Small intestine (tissue), 7 donors: ENCODE measurements around the gene OTOG. TPM values are rescaled to one million over a fixed set of nuclear protein-coding genes. Genes with fewer than 3 reads are reported as not detected.

Experiments
- DNase-seq, 2 donors: peaks; one replicate each; pipeline versions ENCODE4 v3.0.0 to v3.0.0-alpha.2; 2013
- FAIRE-seq: peaks from 2 replicates; lab custom pipeline; 2012; peaks lifted over from hg19 to GRCh38; lab: Jason Lieb, UNC
- H3K27ac ChIP-seq, 3 donors: one replicate each; pipeline ENCODE4 v1.5.1; 2013; ENCODE audit warnings: low read length in 2 of 3, mild to moderate bottlenecking in 2 of 3, control low read depth in 1 of 3, inconsistent platforms in 1 of 3, low read depth in 1 of 3, moderate library complexity in 1 of 3
- H3K27me3 ChIP-seq, 3 donors: one replicate each; pipeline ENCODE4 v1.6.1; 2013; ENCODE audit warnings: low read length in 3 of 3, inconsistent platforms in 1 of 3; ENCODE audit not compliant: control insufficient read depth in 3 of 3, insufficient read depth in 3 of 3
- H3K36me3 ChIP-seq, 3 donors: one replicate each; pipeline ENCODE4 v1.6.1; 2013; ENCODE audit warnings: low read length in 3 of 3, inconsistent platforms in 1 of 3, low read depth in 1 of 3, mild to moderate bottlenecking in 1 of 3, moderate library complexity in 1 of 3; ENCODE audit not compliant: control insufficient read depth in 3 of 3, insufficient read depth in 2 of 3
- H3K4me1 ChIP-seq, 3 donors: one replicate each; pipeline ENCODE4 v1.6.1; 2013; ENCODE audit warnings: low read length in 2 of 3, inconsistent platforms in 1 of 3, low read depth in 1 of 3, mild to moderate bottlenecking in 1 of 3, moderate library complexity in 1 of 3; ENCODE audit not compliant: control insufficient read depth in 3 of 3, insufficient read depth in 2 of 3
- H3K4me3 ChIP-seq, 3 donors: one replicate each; pipeline ENCODE4 v1.5.1; 2013; ENCODE audit warnings: low read length in 3 of 3, control low read depth in 1 of 3, inconsistent platforms in 1 of 3, low read depth in 1 of 3, mild to moderate bottlenecking in 1 of 3, moderate library complexity in 1 of 3
- H3K9me3 ChIP-seq, 2 donors: one replicate each; pipeline ENCODE4 v1.6.1; 2013; ENCODE audit warnings: low read depth in 1 of 2, low read length in 1 of 2; ENCODE audit not compliant: control insufficient read depth in 2 of 2, insufficient read depth in 1 of 2
- WGBS, 3 donors: extraction: QIAGEN DNeasy Blood & Tissue Kit; methylation state at CpG; one replicate each; pipeline ENCODE4 v1.1.7; 2013; 5-methylcytosine and 5-hydroxymethylcytosine counted together
- polyA plus RNA-seq, 4 donors: library from polyadenylated mRNA; stranded (reverse) in 3 of 4; unstranded in 1 of 4; fragments of 200-250 nt in 3 of 4; fragments of 120-200 nt in 1 of 4; gene quantifications; one replicate each; pipeline versions ENCODE4 v1.2.1 to v1.2.3, GENCODE V29; 2013
- donor health status: healthy with polysubstance abuse.
- donor health status: control.
- donor health status: control.
- donor health status: Bipolar disorder and iron deficiency.
- donor health status: healthy.

Gene OTOG
- polyA plus RNA-seq, 4 donors, result 0.04 TPM; not detected in 2

- H3K27ac ChIP-seq, result no peak overlapping the region
- H3K36me3 ChIP-seq, result peaks cover 0 to 58% (median 0%) of the 10 kb centered on the region in 3 donors
- H3K27me3 ChIP-seq, result no peaks in the 10 kb centered on the region
- no peak overlapping the region for H3K4me3 ChIP-seq
- H3K9me3 ChIP-seq, result no peaks in the 10 kb centered on the region
- no peak for DNase-seq
- H3K4me1 ChIP-seq, result peaks cover 2 to 78% (median 7%) of the 10 kb centered on the region in 3 donors
- FAIRE-seq, result no peak
- 83 to 97% (median 91%) methylated on average over 1 of the region's 1 CpG for WGBS, 3 donors
Observed at GRCh38 chr11:17538054-17538453, 9.0 kb upstream of the OTOG start.

DNA sequence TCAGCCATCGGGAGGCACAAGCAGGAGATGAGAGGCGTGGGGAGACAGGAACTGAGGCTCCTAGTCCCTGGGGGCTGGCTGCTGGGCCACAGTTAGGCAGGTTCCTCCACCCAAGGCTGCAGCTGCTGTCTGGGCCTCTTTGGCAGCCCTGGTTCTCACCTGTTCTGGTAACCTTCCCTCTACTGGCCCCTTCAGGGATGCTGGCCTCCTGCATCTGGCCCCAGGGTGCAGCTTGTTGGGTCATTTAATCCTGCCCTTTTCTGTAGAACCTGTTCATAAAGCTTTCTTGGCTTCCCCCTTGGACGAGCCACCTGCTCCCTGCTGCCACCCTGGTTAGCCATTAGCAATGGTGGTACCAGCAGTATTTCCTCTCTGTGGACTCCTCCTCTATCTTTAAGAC, 8.3 kb upstream of the OTOG start:
- FAIRE-seq (no peak), DNase-seq (no peak)
- Histone ChIP-seq H3K36me3 (peaks cover 0 to 51% (median 0%) of the 10 kb centered on the region in 3 donors), H3K4me3 (no peak overlapping the region), H3K27ac (peak overlapping the region in 1 of 3 donors; percentile 42), H3K4me1 (peaks cover 2 to 71% (median 7%) of the 10 kb centered on the region in 3 donors), H3K9me3 (no peaks in the 10 kb centered on the region), H3K27me3 (peaks cover 0 to 3% (median 0%) of the 10 kb centered on the region in 3 donors)
- 52 to 74% (median 57%) methylated on average over 3 of the region's 3 CpGs for WGBS, 3 donors

DNA sequence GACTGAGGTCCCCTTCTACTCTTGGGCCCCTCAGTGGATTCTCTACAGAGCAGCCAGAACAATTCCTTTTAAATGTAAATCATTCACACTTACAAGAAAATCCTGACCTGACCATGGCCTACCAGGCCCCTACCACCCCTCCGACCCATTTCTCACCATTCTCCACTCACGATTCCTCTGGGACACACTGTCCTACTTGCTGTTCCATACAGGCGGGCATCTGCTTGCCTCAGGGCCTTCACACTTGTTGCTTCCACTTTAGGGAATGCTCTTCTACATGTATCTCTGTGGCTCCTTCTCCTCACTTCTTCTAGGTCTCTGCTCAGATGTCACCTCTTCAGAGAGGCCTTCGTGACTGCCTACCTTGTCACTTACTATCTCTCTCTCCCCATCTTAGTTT, 6.3 kb upstream of the OTOG start:
- no peak for FAIRE-seq
- Histone ChIP-seq H3K36me3 (peaks cover 0 to 38% (median 0%) of the 10 kb centered on the region in 3 donors), H3K4me3 (no peak overlapping the region), H3K4me1 (peaks cover 2 to 56% (median 7%) of the 10 kb centered on the region in 3 donors), H3K27me3 (peaks cover 0 to 3% (median 0%) of the 10 kb centered on the region in 3 donors), H3K9me3 (no peaks in the 10 kb centered on the region), H3K27ac (peak overlapping the region in 1 of 3 donors; percentile 95)
- no peak for DNase-seq
- 86 to 89% (median 87%) methylated on average over 4 of the region's 4 CpGs for WGBS, 3 donors

DNA sequence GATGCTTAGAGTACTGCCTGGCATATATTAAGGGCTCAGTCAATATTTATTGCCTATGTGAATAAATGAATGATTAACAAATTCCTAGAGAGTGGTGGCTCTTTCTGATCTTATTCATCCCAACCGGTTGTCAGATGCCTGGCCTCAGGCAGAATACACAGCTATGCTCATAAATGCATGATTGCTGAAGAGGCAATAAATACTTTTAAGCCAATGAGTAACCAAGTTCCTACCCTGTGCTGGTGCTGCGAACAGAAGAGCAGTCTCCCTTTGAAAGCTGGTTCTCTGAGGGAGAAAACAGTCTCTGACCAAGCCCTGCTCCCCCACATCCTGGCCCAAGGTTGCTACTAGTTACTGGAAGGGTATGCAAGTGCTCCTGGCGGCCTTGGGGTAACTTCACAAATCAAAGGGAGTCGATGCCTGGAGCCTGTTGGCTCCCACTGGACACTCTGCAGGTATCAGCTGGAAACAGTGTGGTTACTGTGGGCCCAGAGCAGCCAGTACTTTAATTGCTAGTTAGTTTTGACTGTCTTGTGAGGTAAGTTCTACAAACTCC, 5.7 kb upstream of the OTOG start:
- WGBS, 3 donors, result 17 to 58% (median 41%) methylated on average over 4 of the region's 4 CpGs
- Histone ChIP-seq H3K36me3 (peaks cover 0 to 36% (median 0%) of the 10 kb centered on the region in 3 donors), H3K4me3 (peak overlapping the region in 2 of 3 donors; percentile 73 to 95), H3K27ac (peak overlapping the region; percentile 83 to 95 (median 87)), H3K9me3 (no peaks in the 10 kb centered on the region), H3K27me3 (peaks cover 0 to 3% (median 0%) of the 10 kb centered on the region in 3 donors), H3K4me1 (peaks cover 2 to 51% (median 7%) of the 10 kb centered on the region in 3 donors)
- peak; percentile 36 for FAIRE-seq
- peak; percentile 86 to 90 for DNase-seq

- WGBS, 3 donors, result 8 to 54% (median 38%) methylated on average over 4 of the region's 4 CpGs
- peak overlapping the region; percentile 83 to 95 (median 87) for H3K27ac ChIP-seq
- H3K4me1 ChIP-seq, result peaks cover 2 to 48% (median 7%) of the 10 kb centered on the region in 3 donors
- no peak for FAIRE-seq
- no peaks in the 10 kb centered on the region for H3K9me3 ChIP-seq
- H3K36me3 ChIP-seq, result peaks cover 0 to 32% (median 0%) of the 10 kb centered on the region in 3 donors
- H3K27me3 ChIP-seq, result peaks cover 0 to 5% (median 0%) of the 10 kb centered on the region in 3 donors
- DNase-seq, result peak; percentile 94 to 97
- H3K4me3 ChIP-seq, result peak overlapping the region in 2 of 3 donors; percentile 73 to 95
Observed at GRCh38 chr11:17542249-17542648, 4.8 kb upstream of the OTOG start.

GRCh38 chr11:17543041-17543440, 4.0 kb upstream of the OTOG start:
- DNase-seq, result peak; percentile 75 to 82
- no peaks in the 10 kb centered on the region for H3K9me3 ChIP-seq
- peaks cover 0 to 5% (median 0%) of the 10 kb centered on the region in 3 donors for H3K27me3 ChIP-seq
- 10 to 65% (median 37%) methylated on average over 2 of the region's 2 CpGs for WGBS, 3 donors
- peak overlapping the region; percentile 49 to 95 (median 73) for H3K4me3 ChIP-seq
- H3K4me1 ChIP-seq, result peaks cover 2 to 48% (median 7%) of the 10 kb centered on the region in 3 donors
- no peak for FAIRE-seq
- H3K36me3 ChIP-seq, result peaks cover 0 to 29% (median 0%) of the 10 kb centered on the region in 3 donors
- H3K27ac ChIP-seq, result peak overlapping the region; percentile 83 to 95 (median 87)

DNA sequence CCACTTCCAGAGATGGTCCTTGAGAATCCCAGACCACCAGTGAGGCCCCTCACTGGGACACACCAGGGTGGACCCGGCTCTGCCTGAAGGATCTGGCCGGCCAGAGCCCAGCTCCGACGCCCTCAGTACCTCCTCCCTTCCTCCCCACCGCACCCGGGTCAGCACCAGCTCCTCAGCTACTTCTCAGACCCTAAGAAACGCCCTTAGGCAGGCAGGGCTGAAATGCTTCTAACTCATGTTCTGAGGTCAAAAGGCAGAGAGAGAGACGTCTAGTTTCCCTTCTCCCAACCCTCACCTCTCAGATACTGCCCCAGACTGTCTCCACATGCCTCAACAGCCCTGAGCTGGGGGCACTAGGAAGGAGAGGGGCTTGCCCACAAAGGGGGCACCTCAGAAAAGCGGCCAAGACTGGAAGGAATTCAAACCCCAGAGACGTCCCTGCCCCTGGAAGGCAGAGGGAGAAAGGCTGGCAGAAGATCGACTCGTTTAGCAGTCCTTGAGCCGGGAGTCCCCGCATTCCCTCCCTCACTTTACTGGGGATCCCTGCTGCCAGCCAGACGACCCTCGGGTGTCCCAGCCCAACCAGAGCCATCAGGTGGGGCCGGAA, 3.4 kb upstream of the OTOG start:
- FAIRE-seq (no peak), DNase-seq (peak; percentile 63 to 72)
- peak overlapping the region; percentile 49 to 95 (median 73) for H3K4me3 ChIP-seq
- no peaks in the 10 kb centered on the region for H3K9me3 ChIP-seq
- H3K36me3 ChIP-seq, result peaks cover 0 to 24% (median 0%) of the 10 kb centered on the region in 3 donors
- peak overlapping the region; percentile 83 to 95 (median 87) for H3K27ac ChIP-seq
- peaks cover 0 to 5% (median 0%) of the 10 kb centered on the region in 3 donors for H3K27me3 ChIP-seq
- peaks cover 2 to 43% (median 7%) of the 10 kb centered on the region in 3 donors for H3K4me1 ChIP-seq
- WGBS, 3 donors, result 7 to 28% (median 20%) methylated on average over 17 of the region's 17 CpGs

GRCh38 chr11:17544181-17544622, 2.9 kb upstream of the OTOG start, which contains the start of gene USH1C:
Gene USH1C (minus strand): TSS chr11:17544416. CDS start chr11:17544307, 109 bp downstream.
- H3K4me3 ChIP-seq, result peak within 1 kb of the TSS; percentile 49 to 95 (median 73)
- H3K9me3 ChIP-seq, result no peaks in the 10 kb centered on the region
- 1 to 9% (median 7%) methylated on average over 30 to 32 of the region's 32 CpGs for WGBS, 3 donors
- H3K36me3 ChIP-seq, result peaks cover 0 to 21% (median 0%) of the 10 kb centered on the region in 3 donors
- FAIRE-seq (no peak), DNase-seq (peak; percentile 84 to 90)
- peak within 1 kb of the TSS; percentile 83 to 95 (median 87) for H3K27ac ChIP-seq
- peaks cover 2 to 38% (median 7%) of the 10 kb centered on the region in 3 donors for H3K4me1 ChIP-seq
- H3K27me3 ChIP-seq, result peaks cover 0 to 5% (median 0%) of the 10 kb centered on the region in 3 donors
